Ramos (cell line): ENCODE measurements around the gene OLIG1.

ENCODE experiments used
- in situ Hi-C: fragments of 300-500 bp; cut with MboI; formaldehyde crosslinking; loops from one replicate; pipeline ENCODE4 v1.14.3; 2022; ENCODE audit warnings: low sequenced_read_pairs; ENCODE audit not compliant: unreplicated experiment

Gene OLIG1

GRCh38 chr21:33030633-33031032 is 39.3 kb upstream of the OLIG1 start:
- in situ Hi-C loops: no loop called here

- in situ Hi-C loops: no loop called here
These were observed 38.6 kb upstream of the OLIG1 start for GRCh38 chr21:33031152-33031911.

GRCh38 chr21:33032434-33033047 is 37.4 kb upstream of the OLIG1 start:
- in situ Hi-C loops: no loop called here

- in situ Hi-C loops: no loop called here
These were observed 36.6 kb upstream of the OLIG1 start for GRCh38 chr21:33033094-33033951.

GRCh38 chr21:33033961-33034413 is 36.0 kb upstream of the OLIG1 start:
- in situ Hi-C loops: no loop called here

- in situ Hi-C loops: no loop called here
These were observed 34.8 kb upstream of the OLIG1 start for GRCh38 chr21:33035147-33035546.

GRCh38 chr21:33036430-33037162 is 33.3 kb upstream of the OLIG1 start:
- in situ Hi-C loops: no loop called here

GRCh38 chr21:33037501-33037900 is 32.4 kb upstream of the OLIG1 start:
- in situ Hi-C loops: no loop called here

- in situ Hi-C loops: no loop called here
These were observed 30.4 kb upstream of the OLIG1 start for GRCh38 chr21:33039536-33039935.

- in situ Hi-C loops: no loop called here
These were observed 29.7 kb upstream of the OLIG1 start for GRCh38 chr21:33040215-33040614.

- in situ Hi-C loops: no loop called here
These were observed 28.0 kb upstream of the OLIG1 start for GRCh38 chr21:33041981-33042380.

GRCh38 chr21:33042812-33043211 is 27.1 kb upstream of the OLIG1 start:
- in situ Hi-C loops: no loop called here

- in situ Hi-C loops: no loop called here
These were observed 23.5 kb upstream of the OLIG1 start for GRCh38 chr21:33046455-33046854.

GRCh38 chr21:33047231-33047630 is 22.7 kb upstream of the OLIG1 start:
- in situ Hi-C loops: no loop called here

GRCh38 chr21:33051925-33052324 is 18.0 kb upstream of the OLIG1 start:
- in situ Hi-C loops: no loop called here

GRCh38 chr21:33053951-33054350 is 16.0 kb upstream of the OLIG1 start:
- in situ Hi-C loops: no loop called here

GRCh38 chr21:33055991-33056390 is 13.9 kb upstream of the OLIG1 start:
- in situ Hi-C loops: no loop called here

GRCh38 chr21:33057385-33057940 is 12.5 kb upstream of the OLIG1 start:
- in situ Hi-C loops: no loop called here

- in situ Hi-C loops: no loop called here
These were observed 11.4 kb upstream of the OLIG1 start for GRCh38 chr21:33058527-33058926.

GRCh38 chr21:33058957-33059356 is 11.0 kb upstream of the OLIG1 start:
- in situ Hi-C loops: no loop called here
